Suprapubic skin (tissue), 4 donors: ENCODE data around the gene COL23A1.

ENCODE experiments used
- POLR2A ChIP-seq, 2 donors: fragments of 450-650 bp; IDR thresholded peaks; one replicate each; pipeline ENCODE4 v1.6.1; 2017; ENCODE audit warnings: antibody characterized with exemption in 2 of 2, mild to moderate bottlenecking in 2 of 2, moderate library complexity in 2 of 2
- POLR2AphosphoS5 ChIP-seq, 3 donors: sonication (generic); formaldehyde crosslinking; IDR thresholded peaks; one replicate each; pipeline ENCODE4 v1.6.1; 2017; ENCODE audit warnings: antibody characterized with exemption in 3 of 3
- TF ChIP-seq, protein P1 (sequence below), 2 donors: fragments of 200-600 bp in 1 of 2; fragments of 450-650 bp in 1 of 2; sonication (generic) in 1 of 2; IDR thresholded peaks; one replicate each; pipeline ENCODE4 v1.5.1; 2016 to 2019; ENCODE audit warnings: antibody characterized with exemption in 2 of 2, mild to moderate bottlenecking in 1 of 2, moderate library complexity in 1 of 2

DNA sequence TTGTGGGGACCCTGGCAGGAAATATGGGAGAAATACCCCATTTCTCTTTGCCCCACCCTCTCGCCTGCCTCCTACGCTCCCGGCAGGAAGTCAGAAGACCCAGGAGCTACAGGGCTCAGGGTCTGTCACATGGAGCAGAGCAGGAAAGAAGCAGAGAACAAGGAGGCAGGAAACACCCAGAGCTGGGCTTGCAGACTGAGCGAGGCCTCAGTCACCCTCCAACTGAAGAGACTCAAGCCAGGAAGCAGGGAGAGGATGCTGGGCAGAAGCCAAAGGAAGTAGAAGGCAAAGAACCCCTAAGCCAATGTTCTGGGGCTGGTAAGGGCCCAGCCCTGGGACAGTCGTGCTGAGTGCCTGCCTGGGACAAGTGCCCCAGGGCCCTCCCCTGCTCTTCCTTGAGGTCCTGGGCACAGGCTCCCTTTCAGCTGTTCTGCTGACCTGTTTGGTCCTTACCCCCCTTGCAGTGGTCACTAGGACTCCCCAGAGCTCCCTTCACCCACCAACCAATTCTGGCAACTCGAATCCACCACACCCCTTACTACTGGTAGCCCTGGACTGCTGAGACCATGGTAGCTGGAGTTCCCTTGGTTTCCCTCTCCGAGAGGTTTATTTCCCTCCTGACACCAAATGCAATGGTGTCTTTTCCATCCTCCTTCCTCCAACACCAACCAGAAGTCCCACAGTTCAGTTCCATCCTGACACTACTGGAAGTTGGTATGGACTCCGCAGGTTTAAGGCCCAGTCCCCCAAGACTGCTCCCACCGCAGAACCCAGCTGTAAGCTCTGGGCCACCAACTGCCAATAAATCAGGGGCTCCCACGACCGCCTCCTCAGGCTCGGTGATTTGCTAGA, 157.5 kb downstream of the COL23A1 start:
- no peak for TF ChIP-seq POLR2AphosphoS5 (IDR thresholded peaks at IDR 0.05)
- no peak for TF ChIP-seq POLR2A (IDR thresholded peaks at IDR 0.05)
- TF ChIP-seq, protein P1, sequence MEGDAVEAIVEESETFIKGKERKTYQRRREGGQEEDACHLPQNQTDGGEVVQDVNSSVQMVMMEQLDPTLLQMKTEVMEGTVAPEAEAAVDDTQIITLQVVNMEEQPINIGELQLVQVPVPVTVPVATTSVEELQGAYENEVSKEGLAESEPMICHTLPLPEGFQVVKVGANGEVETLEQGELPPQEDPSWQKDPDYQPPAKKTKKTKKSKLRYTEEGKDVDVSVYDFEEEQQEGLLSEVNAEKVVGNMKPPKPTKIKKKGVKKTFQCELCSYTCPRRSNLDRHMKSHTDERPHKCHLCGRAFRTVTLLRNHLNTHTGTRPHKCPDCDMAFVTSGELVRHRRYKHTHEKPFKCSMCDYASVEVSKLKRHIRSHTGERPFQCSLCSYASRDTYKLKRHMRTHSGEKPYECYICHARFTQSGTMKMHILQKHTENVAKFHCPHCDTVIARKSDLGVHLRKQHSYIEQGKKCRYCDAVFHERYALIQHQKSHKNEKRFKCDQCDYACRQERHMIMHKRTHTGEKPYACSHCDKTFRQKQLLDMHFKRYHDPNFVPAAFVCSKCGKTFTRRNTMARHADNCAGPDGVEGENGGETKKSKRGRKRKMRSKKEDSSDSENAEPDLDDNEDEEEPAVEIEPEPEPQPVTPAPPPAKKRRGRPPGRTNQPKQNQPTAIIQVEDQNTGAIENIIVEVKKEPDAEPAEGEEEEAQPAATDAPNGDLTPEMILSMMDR (IDR thresholded peaks at IDR 0.05), result no peak
